GM21515 (cell line): Measurements from ENCODE around the gene OTOA.
"Not testable (repeated sequence)": the region's sequence is repeated elsewhere in the genome, so short reads cannot be mapped to it uniquely, and the experiment has no call there.

Source experiments
- ATAC-seq: cut with Tn5 transposase; IDR thresholded peaks from one replicate; pipeline ENCODE4 v1.9.1; 2021; ENCODE audit not compliant: unreplicated experiment

Gene OTOA

DNA sequence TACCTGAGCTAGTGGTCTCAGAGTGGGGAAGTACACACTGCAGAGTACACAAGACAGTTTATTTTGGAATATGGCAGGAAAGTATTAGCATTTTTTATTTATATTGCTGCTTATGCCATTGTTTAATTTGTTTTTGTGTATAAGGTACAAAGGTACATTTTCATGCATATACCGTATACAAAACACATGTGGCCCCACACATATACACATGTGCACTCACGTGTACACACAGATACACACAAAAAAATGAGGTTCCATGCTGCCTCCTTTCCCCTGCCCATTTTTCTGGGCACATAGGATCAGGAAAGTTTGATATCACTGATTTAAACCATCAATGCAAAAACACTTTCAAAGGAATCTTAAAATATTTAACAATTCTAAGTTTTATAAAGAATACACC, 24.3 kb upstream of the OTOA start:
- ATAC-seq: no peak

DNA sequence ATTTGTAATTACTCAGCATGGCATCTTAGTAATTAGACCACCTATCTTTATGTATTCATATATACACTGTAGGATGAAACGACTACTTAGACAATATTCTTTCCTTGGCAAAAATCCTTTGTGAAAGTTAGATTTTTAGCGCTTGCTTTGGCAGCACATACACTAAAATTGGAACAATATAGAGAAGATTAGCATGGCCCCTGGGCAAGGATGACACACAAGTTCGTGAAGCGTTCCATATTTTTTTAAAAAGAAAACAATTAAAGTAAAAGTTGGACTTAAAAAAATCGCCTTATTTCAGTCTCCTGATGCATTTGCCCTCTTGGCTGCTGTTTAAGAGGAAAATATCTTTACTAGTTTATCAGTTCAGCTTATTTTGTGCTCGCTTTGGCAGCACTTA, 21.9 kb upstream of the OTOA start:
- ATAC-seq: no peak

- no peak for ATAC-seq
Observed at GRCh38 chr16:21642861-21643260, 20.9 kb upstream of the OTOA start.

DNA sequence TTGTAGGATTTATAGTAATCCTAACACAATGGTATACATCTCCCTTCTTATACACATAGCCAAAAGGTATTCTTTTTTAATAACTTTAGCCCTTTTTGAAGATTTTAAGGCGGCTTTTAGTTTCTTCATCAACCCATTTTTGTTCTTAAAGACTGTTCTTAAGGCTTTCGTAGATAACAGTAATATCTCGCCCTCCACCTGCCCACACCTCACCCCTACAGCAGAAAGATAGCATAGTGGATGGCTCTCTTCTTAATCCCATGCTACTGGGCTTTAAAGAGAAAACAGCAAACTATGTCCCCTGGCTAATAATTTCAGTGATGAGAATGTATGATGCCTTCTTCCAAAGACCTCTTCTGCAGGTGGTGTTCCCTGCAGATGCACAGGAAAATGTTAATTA, 20.0 kb upstream of the OTOA start:
- ATAC-seq: no peak

- no peak for ATAC-seq
Observed at GRCh38 chr16:21644674-21645073, 19.1 kb upstream of the OTOA start.

DNA sequence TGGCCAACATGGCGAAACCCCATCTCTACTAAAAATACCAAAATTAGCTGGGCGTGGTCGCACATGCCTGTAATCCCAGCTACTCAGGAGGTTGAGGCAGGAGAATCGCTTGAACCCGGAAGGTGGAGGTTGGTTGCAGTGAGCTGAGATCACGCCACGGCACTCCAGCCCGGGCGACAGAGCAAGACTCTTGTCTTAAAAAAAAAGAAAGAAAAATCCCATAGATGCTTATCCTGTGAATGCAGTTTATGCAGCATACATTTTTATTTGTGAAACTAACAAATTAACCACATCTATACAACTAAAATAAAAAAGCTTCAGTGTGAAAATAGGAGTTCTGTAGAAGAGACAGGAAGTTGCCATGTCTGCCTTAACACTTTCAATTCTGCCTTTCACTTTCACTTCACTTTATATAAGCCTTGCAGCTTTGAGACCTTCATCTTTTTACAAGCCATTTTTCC, 18.5 kb upstream of the OTOA start:
- ATAC-seq: no peak

DNA sequence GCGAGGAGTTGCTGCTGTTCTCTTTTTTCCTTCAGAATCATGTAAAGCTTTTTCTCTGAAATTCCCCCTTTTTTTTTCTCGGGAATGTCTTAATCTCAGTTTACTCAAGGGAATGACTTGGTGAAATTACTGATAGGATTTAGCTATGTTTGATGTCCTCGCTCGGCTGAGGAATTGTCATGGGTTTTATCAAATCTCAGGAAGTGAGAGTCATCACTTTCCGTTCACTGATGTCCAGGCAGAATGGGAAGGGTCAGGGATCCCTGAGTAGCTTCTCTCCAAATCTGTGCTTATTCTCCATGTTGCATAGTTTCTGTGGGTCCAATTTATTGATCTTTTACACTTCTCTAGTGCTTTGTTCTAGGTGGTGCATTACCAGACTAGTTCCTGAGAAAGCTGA, 17.7 kb upstream of the OTOA start:
- no peak for ATAC-seq

DNA sequence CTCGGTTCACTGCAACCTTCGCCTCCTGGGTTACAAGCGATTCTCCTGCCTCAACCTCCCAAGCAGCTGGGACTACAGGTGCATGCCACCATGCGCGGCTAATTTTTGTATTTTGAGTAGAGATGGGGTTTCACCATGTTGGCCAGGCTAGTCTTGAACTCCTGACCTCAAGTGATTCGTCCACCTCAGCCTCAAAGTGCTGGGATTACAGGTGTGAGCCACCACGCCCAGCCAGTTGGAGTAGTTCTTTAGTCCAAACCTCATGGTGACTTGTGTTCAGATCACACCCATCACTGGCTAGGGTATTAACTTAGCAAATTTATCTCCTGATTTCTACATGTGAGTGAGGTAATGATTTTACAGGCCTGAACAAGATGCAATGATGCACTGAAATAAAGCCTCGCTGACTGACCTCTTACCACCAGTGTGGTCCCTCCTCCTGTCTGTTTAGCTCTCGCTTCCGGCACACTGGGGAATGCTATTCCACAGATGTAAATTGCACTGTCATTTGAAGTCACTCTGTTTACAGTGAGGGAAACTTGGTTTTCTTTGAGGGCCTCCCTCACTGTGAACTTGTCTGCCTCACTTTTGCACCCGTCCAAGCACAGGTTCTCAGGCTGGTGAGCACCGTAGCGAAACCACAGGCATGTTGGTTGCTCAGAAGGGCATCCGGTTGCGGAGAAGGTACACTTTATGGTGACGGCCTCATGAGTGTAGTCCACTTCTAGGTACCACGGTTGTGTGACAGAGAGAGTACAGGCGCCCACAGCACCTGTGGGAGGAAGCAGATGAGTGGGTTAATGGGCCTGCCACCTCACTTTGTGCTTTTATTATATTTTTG, 16.8 kb upstream of the OTOA start:
- ATAC-seq: peak; percentile 84

GRCh38 chr16:21647562-21648164, 16.1 kb upstream of the OTOA start:
- ATAC-seq: peak; percentile 9

DNA sequence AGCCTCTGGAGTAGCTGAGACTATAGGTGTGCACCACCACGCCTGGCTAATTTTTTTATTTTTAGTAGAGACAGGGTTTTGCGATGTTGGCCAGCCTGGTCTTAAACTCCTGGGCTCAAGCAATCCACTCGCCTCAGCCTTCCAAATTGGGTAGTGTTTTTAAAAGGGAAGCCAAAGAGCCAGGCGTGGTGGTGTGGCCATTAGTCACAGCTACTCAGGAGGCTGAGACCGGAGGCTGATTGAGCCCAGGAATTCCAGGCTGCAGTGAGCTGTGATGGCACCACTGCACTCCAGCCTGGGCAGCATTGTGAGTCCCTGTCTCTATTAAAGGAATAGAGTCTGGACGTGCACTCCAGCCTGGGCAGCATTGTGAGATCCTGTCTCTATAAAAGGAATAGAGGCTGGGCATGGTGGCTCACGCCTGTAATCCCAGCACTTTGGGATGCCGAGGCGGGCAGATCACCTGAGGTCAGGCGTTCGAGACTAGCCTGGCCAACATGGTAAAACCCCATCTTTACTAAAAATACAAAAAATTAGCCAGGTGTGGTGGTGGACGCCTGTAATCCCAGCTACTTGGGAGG, 13.9 kb upstream of the OTOA start:
- not testable (repeated sequence) for ATAC-seq

DNA sequence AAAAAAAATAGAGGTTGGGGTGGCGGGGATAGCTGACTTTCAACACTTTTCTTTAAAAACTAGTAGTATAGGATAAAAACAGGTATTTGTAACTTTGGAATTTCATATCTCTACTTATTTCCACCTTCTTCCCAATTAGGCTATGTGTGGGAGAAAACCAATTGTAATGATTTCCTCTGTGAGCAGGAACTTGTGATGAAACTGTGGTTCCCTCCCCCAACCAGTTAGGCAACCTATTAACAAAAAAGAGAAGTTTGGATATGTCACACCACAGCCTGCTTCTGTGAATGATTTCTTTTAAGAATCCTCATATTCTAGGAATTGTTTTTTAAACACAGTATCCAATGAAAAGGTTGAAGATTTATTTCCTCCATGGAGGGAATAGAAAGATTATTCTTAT, 13.2 kb upstream of the OTOA start:
- no peak for ATAC-seq

DNA sequence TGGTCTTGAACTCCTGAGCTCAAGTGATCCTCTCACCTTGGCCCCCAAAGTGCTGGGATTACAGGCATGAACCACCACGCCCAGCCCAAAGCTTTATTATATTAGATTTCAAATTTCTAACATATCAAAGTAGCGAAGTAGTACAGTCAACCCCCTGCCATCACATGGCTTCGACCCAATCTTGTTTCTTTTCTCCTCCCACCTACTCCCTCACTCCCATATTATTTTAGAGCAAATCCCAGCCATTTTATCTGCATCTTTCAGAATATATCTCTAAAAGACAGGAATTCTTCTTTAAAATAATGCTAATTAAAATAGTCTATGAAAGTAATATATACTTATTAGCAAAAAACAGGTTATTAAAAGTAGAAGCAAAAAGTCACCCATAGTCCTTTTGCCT, 12.3 kb upstream of the OTOA start:
- ATAC-seq: no peak

- ATAC-seq: no peak
Observed at GRCh38 chr16:21652453-21652852, 11.3 kb upstream of the OTOA start, which contains the start of gene IGSF6. TSS of gene IGSF6 (minus strand) at chr16:21652608. CDS start at chr16:21652598, 10 bp downstream.

- ATAC-seq: no peak
Observed at GRCh38 chr16:21653571-21653970, 10.2 kb upstream of the OTOA start.

GRCh38 chr16:21654466-21654865, 9.3 kb upstream of the OTOA start:
- ATAC-seq: no peak

DNA sequence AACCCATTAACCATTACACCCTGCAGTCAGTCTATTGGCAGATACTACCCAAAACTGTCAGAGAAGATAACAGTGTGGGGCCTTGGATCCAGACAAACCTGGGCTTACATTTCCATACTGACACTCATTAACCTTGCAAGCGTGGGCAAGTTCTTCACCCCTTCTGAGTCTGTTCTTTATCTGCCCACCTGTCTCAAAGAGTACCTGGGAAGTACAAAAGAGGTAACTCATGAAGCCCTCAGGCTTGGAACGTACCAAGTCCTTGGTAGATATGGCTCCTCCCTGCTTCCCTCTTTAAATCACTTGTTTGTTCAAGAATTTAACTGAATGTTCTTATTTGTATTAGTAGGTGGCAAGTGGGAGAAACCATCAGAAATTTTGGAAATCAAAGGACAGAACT, 8.9 kb upstream of the OTOA start:
- ATAC-seq: no peak

GRCh38 chr16:21656795-21657768, 6.7 kb upstream of the OTOA start:
- ATAC-seq: no peak

GRCh38 chr16:21659124-21659523, 4.6 kb upstream of the OTOA start:
- ATAC-seq: no peak

- no peak for ATAC-seq
Observed at GRCh38 chr16:21664801-21665492, 1.2 kb downstream of the OTOA start.

- ATAC-seq: no peak
Observed at GRCh38 chr16:21666772-21667171, 3.0 kb downstream of the OTOA start.
